Lung (tissue), 12 donors: ENCODE measurements around the gene OTUD3. TPM values are rescaled to one million over a fixed set of nuclear protein-coding genes. Genes with fewer than 3 reads are reported as not detected.

Source experiments
- ATAC-seq: fragments of 200-7000 bp; cut with Tn5 transposase; one replicate; pipeline ENCODE4 v1.9.1; 2020; ENCODE audit warnings: moderate number of reproducible peaks; ENCODE audit not compliant: insufficient read depth, low FRiP score
- DNase-seq, 3 donors: peaks; one replicate each; pipeline ENCODE4 v3.0.0-alpha.2; 2013 to 2017
- H3K27ac ChIP-seq, 2 donors: one replicate each; pipeline ENCODE4 v1.5.1; 2013; ENCODE audit warnings: mild to moderate bottlenecking in 2 of 2, moderate library complexity in 2 of 2, control low read depth in 1 of 2, inconsistent platforms in 1 of 2, low read depth in 1 of 2, low read length in 1 of 2
- H3K27me3 ChIP-seq, 3 donors: one replicate each; pipeline ENCODE4 v1.5.1; 2013; ENCODE audit warnings: low read length in 2 of 3; ENCODE audit not compliant: control insufficient read depth in 3 of 3, insufficient read depth in 3 of 3
- H3K36me3 ChIP-seq, 4 donors: one replicate each; pipeline ENCODE4 v1.5.1; 2013; ENCODE audit warnings: low read length in 4 of 4, mild to moderate bottlenecking in 1 of 4, moderate library complexity in 1 of 4; ENCODE audit not compliant: control insufficient read depth in 4 of 4, insufficient read depth in 4 of 4
- H3K4me1 ChIP-seq, 5 donors: one replicate each; pipeline ENCODE4 v1.5.1; 2013; ENCODE audit warnings: low read length in 5 of 5, mild to moderate bottlenecking in 2 of 5, moderate library complexity in 1 of 5; ENCODE audit not compliant: control insufficient read depth in 5 of 5, insufficient read depth in 5 of 5
- H3K4me3 ChIP-seq: one replicate; pipeline ENCODE4 v1.5.1; 2013; ENCODE audit warnings: mild to moderate bottlenecking, control low read depth, moderate library complexity
- H3K9ac ChIP-seq, 2 donors: one replicate each; pipeline ENCODE4 v1.5.1; 2013; ENCODE audit warnings: low read length in 2 of 2, control low read depth in 1 of 2; ENCODE audit not compliant: insufficient read depth in 1 of 2
- H3K9me3 ChIP-seq, 4 donors: one replicate each; pipeline ENCODE4 v1.5.1; 2013; ENCODE audit warnings: low read length in 3 of 4, mild to moderate bottlenecking in 1 of 4, moderate library complexity in 1 of 4; ENCODE audit not compliant: control insufficient read depth in 4 of 4, insufficient read depth in 3 of 4
- WGBS, 2 donors: extraction: QIAGEN DNeasy Blood & Tissue Kit; methylation state at CpG; one replicate each; pipeline ENCODE4 v1.1.7; 2013; 5-methylcytosine and 5-hydroxymethylcytosine counted together
- polyA plus RNA-seq, 2 donors: library from polyadenylated mRNA; stranded (reverse); fragments of 200-250 nt; gene quantifications; one replicate each; pipeline ENCODE4 v1.2.1, GENCODE V29; 2013
- total RNA-seq, 2 donors: library from RNA; depleted of rRNA in 1 of 2; stranded (reverse); fragments of >200 nt in 1 of 2; gene quantifications; one replicate each; pipeline ENCODE4 v1.2.1, GENCODE V29; 2014 to 2021
- TF ChIP-seq, protein P1 (sequence below): IDR thresholded peaks from 2 replicates; pipeline ENCODE4 v1.5.1; 2012; ENCODE audit warnings: mild to moderate bottlenecking; ENCODE audit errors: control extremely low read depth, extremely low read depth
- donor health status: control.
- donor health status: control.
- donor health status: Bipolar disorder and iron deficiency.
- donor health status: healthy.
- donor health status: DM: yes; HTN: yes; CAD: no.

The OTUD3 gene
- total and polyA plus RNA-seq, 4 donors: 1.7 to 8.6 (median 6.7) TPM

DNA sequence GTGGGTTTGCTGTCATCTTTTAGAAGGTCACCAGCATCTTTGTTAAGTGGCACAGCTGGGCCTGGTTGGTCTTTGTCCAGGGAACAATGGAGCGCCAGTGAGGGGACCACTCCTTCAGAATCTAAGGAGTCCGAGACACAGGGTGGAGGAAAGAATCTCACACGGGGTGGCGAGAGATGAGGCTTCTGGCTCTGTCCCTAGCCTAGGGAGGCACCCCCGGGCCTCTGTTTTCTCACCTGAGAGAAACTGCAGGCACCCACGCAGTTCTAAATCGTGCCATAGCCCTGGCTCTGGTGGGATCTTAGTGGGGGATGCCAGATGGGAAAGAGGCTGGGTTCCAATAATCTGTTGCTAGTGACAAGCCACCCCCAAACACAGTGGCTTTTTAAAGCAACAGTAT lies 52.1 kb downstream of the OTUD3 start:
- ATAC-seq (no peak), DNase-seq (no peak)
- H3K36me3 ChIP-seq: no peaks in the 10 kb centered on the region
- H3K4me3 ChIP-seq: no peak overlapping the region
- no peaks in the 10 kb centered on the region for H3K4me1 ChIP-seq
- WGBS, 2 donors: 87 to 90% methylated on average over 7 of the region's 7 CpGs
- H3K9me3 ChIP-seq: peaks cover 0 to 16% (median 10%) of the 10 kb centered on the region in 4 donors
- H3K9ac ChIP-seq: no peak overlapping the region
- peaks cover 0 to 3% (median 0%) of the 10 kb centered on the region in 3 donors for H3K27me3 ChIP-seq
- no peak overlapping the region for H3K27ac ChIP-seq
- TF ChIP-seq, protein P1, sequence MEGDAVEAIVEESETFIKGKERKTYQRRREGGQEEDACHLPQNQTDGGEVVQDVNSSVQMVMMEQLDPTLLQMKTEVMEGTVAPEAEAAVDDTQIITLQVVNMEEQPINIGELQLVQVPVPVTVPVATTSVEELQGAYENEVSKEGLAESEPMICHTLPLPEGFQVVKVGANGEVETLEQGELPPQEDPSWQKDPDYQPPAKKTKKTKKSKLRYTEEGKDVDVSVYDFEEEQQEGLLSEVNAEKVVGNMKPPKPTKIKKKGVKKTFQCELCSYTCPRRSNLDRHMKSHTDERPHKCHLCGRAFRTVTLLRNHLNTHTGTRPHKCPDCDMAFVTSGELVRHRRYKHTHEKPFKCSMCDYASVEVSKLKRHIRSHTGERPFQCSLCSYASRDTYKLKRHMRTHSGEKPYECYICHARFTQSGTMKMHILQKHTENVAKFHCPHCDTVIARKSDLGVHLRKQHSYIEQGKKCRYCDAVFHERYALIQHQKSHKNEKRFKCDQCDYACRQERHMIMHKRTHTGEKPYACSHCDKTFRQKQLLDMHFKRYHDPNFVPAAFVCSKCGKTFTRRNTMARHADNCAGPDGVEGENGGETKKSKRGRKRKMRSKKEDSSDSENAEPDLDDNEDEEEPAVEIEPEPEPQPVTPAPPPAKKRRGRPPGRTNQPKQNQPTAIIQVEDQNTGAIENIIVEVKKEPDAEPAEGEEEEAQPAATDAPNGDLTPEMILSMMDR: no peak

DNA sequence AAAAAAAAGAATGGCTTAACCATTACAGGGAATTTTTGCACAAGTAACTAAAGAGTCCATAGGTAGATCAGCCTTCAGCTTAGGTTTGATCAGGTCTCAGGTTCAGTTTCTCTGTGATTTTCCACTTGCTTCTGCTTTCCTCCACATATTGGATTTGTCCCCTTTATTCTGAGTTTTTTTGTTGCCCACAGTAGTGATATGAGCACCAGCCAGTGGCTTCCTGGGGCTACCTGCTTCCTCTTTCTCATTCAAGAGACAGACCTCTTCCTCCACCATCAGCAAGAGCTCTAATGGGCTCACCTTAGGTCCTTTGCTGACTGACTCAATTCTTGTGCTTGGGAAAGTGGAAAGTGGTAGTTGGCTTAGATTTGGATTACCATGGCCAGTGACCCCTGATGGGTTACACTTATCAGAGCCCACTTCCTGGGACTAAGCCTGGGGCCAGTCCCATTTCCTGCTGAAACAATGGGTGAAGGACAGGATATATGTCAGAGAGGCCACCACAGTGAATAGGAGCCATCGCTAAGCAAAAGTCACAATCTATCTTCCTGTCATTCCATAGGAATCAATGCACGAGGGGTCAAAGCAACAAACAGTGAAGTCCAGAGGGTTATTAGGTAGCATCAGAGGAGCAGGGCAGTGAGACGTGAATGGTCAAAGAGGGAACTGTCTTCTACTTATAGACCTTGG lies 54.0 kb downstream of the OTUD3 start:
- Histone ChIP-seq H3K4me1 (no peaks in the 10 kb centered on the region), H3K27ac (no peak overlapping the region), H3K27me3 (peaks cover 0 to 3% (median 0%) of the 10 kb centered on the region in 3 donors), H3K4me3 (no peak overlapping the region), H3K36me3 (no peaks in the 10 kb centered on the region), H3K9ac (no peak overlapping the region), H3K9me3 (peaks cover 0 to 12% (median 9%) of the 10 kb centered on the region in 4 donors)
- DNase-seq (no peak), ATAC-seq (no peak)
- 41 to 66% methylated on average over 3 of the region's 3 CpGs for WGBS, 2 donors
- TF ChIP-seq, protein P1: no peak

DNA sequence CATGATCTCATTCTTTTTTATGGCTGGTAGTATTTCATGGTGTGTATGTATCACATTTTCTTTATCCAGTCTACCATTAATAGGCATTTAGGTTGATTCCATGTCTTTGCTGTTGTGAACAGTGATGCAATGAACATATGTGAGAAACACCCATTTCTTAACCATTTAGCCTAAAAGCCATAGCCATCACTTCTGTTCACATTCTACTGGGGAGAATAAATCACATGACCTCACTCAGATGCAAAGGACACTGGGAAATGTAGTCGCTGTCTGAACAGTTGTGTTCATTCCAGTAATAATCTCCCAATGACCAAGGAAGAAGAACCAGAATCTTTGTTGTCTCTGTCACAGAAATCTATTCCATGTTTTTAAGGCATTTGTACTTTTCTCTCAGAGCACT lies 56.3 kb downstream of the OTUD3 start:
- no peak for DNase-seq
- no peak for ATAC-seq
- TF ChIP-seq, protein P1: no peak

More for the DNA sequence above, 56.3 kb downstream of the OTUD3 start:
- H3K27ac ChIP-seq: no peak overlapping the region
- peaks cover 0 to 3% (median 0%) of the 10 kb centered on the region in 3 donors for H3K27me3 ChIP-seq
- no peak overlapping the region for H3K9ac ChIP-seq
- WGBS, 2 donors: 82 to 95% methylated on average over 1 of the region's 1 CpG
- peaks cover 0 to 5% (median 0%) of the 10 kb centered on the region in 4 donors for H3K9me3 ChIP-seq
- H3K36me3 ChIP-seq: no peaks in the 10 kb centered on the region
- H3K4me1 ChIP-seq: no peaks in the 10 kb centered on the region
- H3K4me3 ChIP-seq: no peak overlapping the region
